ENCODE data around the gene DACT3.
A peak's percentile ranks its signal among the peaks of the same experiment; 100 is the strongest.

DACT3 gene

GRCh38 chr19:46661020-46661731, at the start of gene DACT3:
Gene DACT3, minus strand, starts transcription at chr19:46661182. Its CDS starts 118 bp downstream, at chr19:46661064.
- peak; percentile 100 for DNase-seq (ENCODE audit: low read depth in 3 of 3)

GRCh38 chr19:46710687-46711086, 49.7 kb upstream of the DACT3 start:
- DNase-seq (ENCODE audit: low read depth in 3 of 3), result no peak

GRCh38 chr19:46704379-46705076, 43.5 kb upstream of the DACT3 start:
- peak; percentile 69 to 85 (median 84) for DNase-seq (ENCODE audit: low read depth in 3 of 3)

- no peak for DNase-seq (ENCODE audit: low read depth in 3 of 3)
Observed at GRCh38 chr19:46700704-46701103, 39.7 kb upstream of the DACT3 start.

GRCh38 chr19:46698395-46699321, 37.7 kb upstream of the DACT3 start:
- DNase-seq (ENCODE audit: low read depth in 3 of 3), result no peak

DNA sequence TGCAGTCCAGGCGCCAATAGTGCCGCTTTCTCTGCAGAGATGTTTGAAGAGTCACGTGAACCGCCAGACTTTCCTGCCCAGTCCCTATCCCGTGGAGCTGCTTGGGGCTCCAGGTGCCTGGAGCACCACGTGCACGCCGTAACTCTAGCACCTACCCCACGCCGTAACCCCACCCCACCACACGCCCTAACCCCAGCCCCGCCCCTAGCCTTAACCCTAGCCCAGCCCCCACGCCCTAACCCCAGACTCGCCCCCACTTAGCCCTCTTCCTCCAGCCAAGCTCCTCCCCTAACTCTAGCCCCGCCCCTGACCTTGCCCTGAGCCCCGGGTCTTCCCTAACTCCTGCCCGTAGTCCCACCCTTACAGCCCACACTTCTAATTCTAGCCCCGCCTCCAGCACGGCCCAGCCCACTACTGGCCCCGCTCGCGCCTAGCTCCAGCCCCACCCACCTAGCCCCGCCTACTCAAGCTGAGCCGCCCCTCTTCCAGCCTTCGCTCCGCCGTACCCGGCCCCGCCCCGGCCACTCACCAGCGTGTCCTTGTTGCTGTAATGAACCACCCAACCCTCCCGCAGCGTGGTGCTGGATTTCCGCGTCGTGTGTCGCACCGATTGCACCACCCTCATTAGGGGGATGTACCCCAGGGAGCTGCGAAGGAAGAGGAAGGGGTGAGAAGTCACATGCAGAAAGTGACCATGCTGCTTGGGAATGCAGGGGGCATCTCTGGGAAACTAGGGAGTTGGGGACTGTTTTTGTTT, 36.4 kb upstream of the DACT3 start:
- DNase-seq (ENCODE audit: low read depth in 3 of 3), result no peak

GRCh38 chr19:46696866-46697203, 35.9 kb upstream of the DACT3 start:
- no peak for DNase-seq (ENCODE audit: low read depth in 3 of 3)

DNA sequence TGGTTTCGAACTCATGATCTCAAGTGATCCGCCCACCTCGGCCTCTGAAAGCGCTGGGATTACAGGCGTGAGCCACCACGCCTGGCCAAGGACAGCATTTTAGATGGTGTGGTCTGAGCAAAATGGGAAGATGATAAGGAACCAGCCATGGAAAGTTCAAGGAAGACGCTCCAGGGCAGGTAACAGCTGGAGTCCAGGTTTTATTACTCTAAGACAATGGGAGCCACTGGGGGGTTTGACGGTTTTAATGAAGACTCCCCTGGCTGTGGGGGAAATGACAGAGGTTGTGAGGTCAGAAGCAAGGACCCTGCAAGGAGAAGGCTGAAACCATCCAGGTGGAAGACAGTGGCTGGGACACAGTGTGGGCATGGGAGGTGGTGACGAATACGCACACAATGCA, 35.1 kb upstream of the DACT3 start:
- DNase-seq (ENCODE audit: low read depth in 3 of 3), result no peak

DNA sequence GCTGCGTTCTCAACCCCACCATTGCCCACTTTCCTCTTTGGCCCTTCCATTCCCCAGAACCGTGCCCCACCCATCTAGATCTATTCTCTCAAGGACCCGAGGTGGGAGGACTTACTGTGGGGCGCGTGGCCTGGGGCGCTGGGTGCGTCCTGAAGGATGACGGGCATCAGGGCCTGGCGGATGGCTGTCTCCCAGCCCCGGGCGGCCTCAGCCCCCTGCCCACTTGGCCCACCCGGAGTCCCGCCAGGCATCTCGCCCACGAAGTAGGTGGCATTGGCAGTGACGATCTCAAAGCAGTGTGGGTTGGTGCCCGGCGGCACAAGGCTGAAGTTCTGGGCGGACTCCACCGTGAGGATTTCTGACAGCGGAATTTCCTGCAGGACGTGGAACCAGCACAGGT, 32.8 kb upstream of the DACT3 start:
- no peak for DNase-seq (ENCODE audit: low read depth in 3 of 3)

- DNase-seq (ENCODE audit: low read depth in 3 of 3), result no peak
Observed at GRCh38 chr19:46692918-46693722, 32.1 kb upstream of the DACT3 start.

DNA sequence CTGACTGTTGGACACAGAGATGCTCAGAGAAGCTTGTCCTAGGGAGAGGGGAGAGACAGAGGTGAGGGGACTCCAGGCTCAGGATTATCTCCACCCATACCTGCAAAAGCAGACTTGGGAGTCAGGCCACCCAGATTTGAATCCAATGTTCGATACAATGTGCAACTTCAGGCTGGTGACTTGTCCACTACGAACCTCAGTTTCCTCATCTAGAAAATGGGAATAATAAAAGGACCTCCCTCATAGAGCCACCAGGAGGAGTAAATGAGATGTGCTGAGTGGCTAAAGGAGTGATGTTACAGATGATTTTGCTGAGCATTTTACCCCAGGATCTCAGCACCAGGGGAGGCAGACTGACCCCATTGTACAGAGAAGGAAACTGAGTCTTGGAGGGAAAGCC, 31.0 kb upstream of the DACT3 start:
- no peak for DNase-seq (ENCODE audit: low read depth in 3 of 3)

GRCh38 chr19:46691104-46691503, 30.1 kb upstream of the DACT3 start:
- DNase-seq (ENCODE audit: low read depth in 3 of 3), result no peak

- DNase-seq (ENCODE audit: low read depth in 3 of 3), result no peak
Observed at GRCh38 chr19:46689358-46689757, 28.4 kb upstream of the DACT3 start.

- no peak for DNase-seq (ENCODE audit: low read depth in 3 of 3)
Observed at GRCh38 chr19:46687438-46688145, 26.6 kb upstream of the DACT3 start.

GRCh38 chr19:46685189-46685588, 24.2 kb upstream of the DACT3 start:
- no peak for DNase-seq (ENCODE audit: low read depth in 3 of 3)

- DNase-seq (ENCODE audit: low read depth in 3 of 3), result peak; percentile 38 to 65 (median 58)
Observed at GRCh38 chr19:46678110-46678732, 17.2 kb upstream of the DACT3 start.

GRCh38 chr19:46674416-46675178, 13.6 kb upstream of the DACT3 start:
- no peak for DNase-seq (ENCODE audit: low read depth in 3 of 3)

DNA sequence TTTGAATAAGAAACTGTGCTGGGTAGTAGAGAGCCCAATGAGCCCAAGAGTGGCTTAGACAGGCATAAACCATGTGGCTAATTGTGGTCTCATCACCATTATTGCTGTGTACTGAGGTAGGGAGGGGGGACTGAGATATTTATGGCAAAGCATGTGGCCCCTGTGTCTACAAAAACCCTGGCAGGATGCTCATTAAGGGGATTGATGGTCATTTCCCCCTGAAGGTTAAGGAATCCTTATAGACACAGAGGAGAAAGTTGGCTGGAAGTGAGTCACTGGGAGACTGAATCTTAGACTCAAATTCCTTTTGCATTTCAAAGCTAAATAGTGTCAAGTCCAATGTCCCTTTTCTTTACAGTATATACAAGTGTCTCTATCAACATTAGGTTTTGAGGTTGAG, 9.8 kb upstream of the DACT3 start:
- DNase-seq (ENCODE audit: low read depth in 3 of 3), result no peak

DNA sequence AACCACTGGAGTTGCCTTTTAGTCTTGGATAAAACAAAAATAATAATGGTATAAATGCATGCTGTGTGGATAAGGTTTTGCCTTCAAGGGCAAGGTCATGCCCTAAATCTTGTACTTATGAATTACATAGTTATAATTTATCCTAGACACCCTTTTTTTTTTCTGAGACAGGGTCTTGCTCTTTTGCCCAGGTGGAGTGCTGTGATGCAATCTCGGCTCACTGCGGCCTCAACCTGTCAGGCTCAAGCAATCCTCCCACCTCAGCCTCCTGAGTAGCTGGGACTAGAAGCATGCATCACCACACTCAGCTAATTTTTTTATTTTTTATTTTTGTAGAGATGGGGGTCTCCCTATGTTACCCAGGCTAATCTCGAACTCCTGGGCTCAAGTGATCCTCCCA, 7.7 kb upstream of the DACT3 start:
- DNase-seq (ENCODE audit: low read depth in 3 of 3), result no peak

Data from stimulated activated CD4-positive, alpha-beta T cell treated with anti-CD3 and anti-CD28 coated beads, TNF-alpha, amount 100 ng/mL, for 48 hours (primary cell).